Spleen (tissue), 7 donors: ENCODE measurements around the gene BCAR3.

Source experiments
- CTCF ChIP-seq, 11 experiments: fragments of 200-600 bp in 7 of 11; fragments of 450-650 bp in 4 of 11; sonication (generic) in 4 of 11; IDR thresholded peaks in 8 of 11; conservative IDR thresholded peaks in 3 of 11; 1 replicate in 7 of 11; 2 replicates in 4 of 11; pipeline versions ENCODE4 v1.4.0 to v1.8.0; 2016 to 2021; ENCODE audit warnings: antibody characterized with exemption in 11 of 11, inconsistent platforms in 4 of 11, mild to moderate bottlenecking in 1 of 11
- POLR2A ChIP-seq, 3 donors: fragments of 450-650 bp; IDR thresholded peaks; one replicate each; pipeline ENCODE4 v1.5.1; 2017; ENCODE audit warnings: antibody characterized with exemption in 3 of 3, mild to moderate bottlenecking in 1 of 3
- POLR2AphosphoS5 ChIP-seq, 3 donors: sonication (generic); formaldehyde crosslinking; IDR thresholded peaks; one replicate each; pipeline ENCODE4 v1.5.1; 2017; ENCODE audit warnings: antibody characterized with exemption in 3 of 3
- donor health status: DM: no; HTN: no; CAD: no; lungs with moderate emphysema.
- donor health status: DM: no; HTN: no; CAD: no.
- donor health status: DM: no; HTN: no; CAD: no.

DNA sequence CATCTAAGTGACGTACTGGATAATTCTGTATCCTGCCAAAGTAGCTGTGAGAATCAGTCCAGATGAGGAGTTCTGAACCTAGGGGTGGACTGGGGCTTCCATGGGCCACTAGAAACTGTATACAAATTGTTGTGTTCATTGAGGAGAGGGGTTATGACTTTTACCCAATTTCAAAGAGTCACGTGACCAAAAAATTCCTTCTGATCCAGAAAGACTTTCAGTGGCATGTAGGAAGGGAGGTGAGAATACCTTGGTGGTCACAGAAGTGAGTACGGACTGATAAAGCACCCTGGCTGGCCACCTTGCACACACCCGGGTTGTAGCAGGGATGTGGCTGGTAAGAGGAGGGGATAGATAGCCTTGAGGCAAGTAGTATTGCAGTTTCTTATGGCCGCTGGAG lies 60.4 kb downstream of the BCAR3 start:
- TF ChIP-seq CTCF (IDR thresholded peaks at IDR 0.05 in 8 of 11, conservative IDR thresholded peaks at IDR 0.05 in 3 of 11) (no peak), POLR2AphosphoS5 (IDR thresholded peaks at IDR 0.05) (no peak), POLR2A (IDR thresholded peaks at IDR 0.05) (no peak)
